H1 (cell line): ENCODE data around the gene THBS3. TPM values are rescaled to one million over a fixed set of nuclear protein-coding genes. Genes with fewer than 3 reads are reported as not detected.

ENCODE experiments used
- CTCF ChIA-PET: fragments of 300-600 bp; sonication (Branson Sonifier 250); formaldehyde crosslinking; loops from one replicate; lab custom pipeline; 2021; ENCODE audit not compliant: partially characterized antibody; lab: Charles Lee
- POLR2A ChIA-PET: fragments of 300-600 bp; sonication (Branson Sonifier 250); formaldehyde crosslinking; loops from one replicate; lab custom pipeline; 2021; ENCODE audit warnings: inconsistent platforms; ENCODE audit not compliant: partially characterized antibody; lab: Charles Lee
- DNase-seq, 2 experiments: peaks; one replicate each; pipeline versions ENCODE4 v3.0.0 to v3.0.0-alpha.2; 2010 to 2022; ENCODE audit warnings: low spot score in 2 of 2, low read depth in 1 of 2, mixed read lengths in 1 of 2
- FAIRE-seq: peaks from 2 replicates; lab custom pipeline; 2011; peaks lifted over from hg19 to GRCh38; lab: Jason Lieb, UNC
- H2AFZ ChIP-seq: 2 replicates; pipeline ENCODE4 v1.8.1; 2012; ENCODE audit warnings: low read length, inconsistent platforms
- H2AK5ac ChIP-seq: 2 replicates; pipeline ENCODE4 v1.6.1; 2013; ENCODE audit warnings: low read depth, low read length
- H2BK120ac ChIP-seq: replicated peaks from 2 replicates; pipeline ENCODE3; 2013; ENCODE audit warnings: low read depth, low read length, inconsistent platforms
- H2BK12ac ChIP-seq: 2 replicates; pipeline ENCODE4 v1.6.1; 2013; ENCODE audit warnings: low read depth, low read length
- H2BK15ac ChIP-seq: 2 replicates; pipeline ENCODE4 v1.6.1; 2013; ENCODE audit warnings: low read length
- H2BK20ac ChIP-seq: 2 replicates; pipeline ENCODE4 v1.6.1; 2013; ENCODE audit warnings: low read length
- H2BK5ac ChIP-seq: 2 replicates; pipeline ENCODE4 v1.6.1; 2013; ENCODE audit warnings: low read depth, low read length
- H3K14ac ChIP-seq: 2 replicates; pipeline ENCODE4 v1.6.1; 2013; ENCODE audit warnings: inconsistent platforms; ENCODE audit not compliant: insufficient read length
- H3K18ac ChIP-seq: 2 replicates; pipeline ENCODE4 v1.6.1; 2013; ENCODE audit warnings: low read length; ENCODE audit errors: extremely low read depth
- H3K23ac ChIP-seq: 2 replicates; pipeline ENCODE4 v1.6.1; 2013; ENCODE audit warnings: inconsistent platforms; ENCODE audit not compliant: insufficient read length
- H3K23me2 ChIP-seq: 2 replicates; pipeline ENCODE4 v1.6.1; 2013; ENCODE audit warnings: low read depth, low read length
- H3K27ac ChIP-seq: 2 replicates; pipeline ENCODE4 v1.6.1; 2011; ENCODE audit warnings: low read depth, low read length, inconsistent platforms
- H3K27me3 ChIP-seq, 4 experiments: replicated peaks in 1 of 4; 1 replicate in 1 of 4; 2 replicates in 3 of 4; pipeline versions ENCODE4 v1.6.1 to v1.8.1; 2011 to 2013; ENCODE audit warnings: low read length in 3 of 4, mild to moderate bottlenecking in 3 of 4, inconsistent platforms in 2 of 4, mixed read lengths in 2 of 4, moderate library complexity in 1 of 4; ENCODE audit not compliant: control insufficient read depth in 3 of 4, insufficient read depth in 3 of 4; ENCODE audit errors: extremely low read depth in 1 of 4
- H3K36me3 ChIP-seq, 4 experiments: 2 replicates each; pipeline versions ENCODE4 v1.6.1 to v1.8.1; 2011 to 2013; ENCODE audit warnings: mild to moderate bottlenecking in 4 of 4, low read length in 3 of 4, moderate library complexity in 2 of 4, control low read depth in 1 of 4, inconsistent platforms in 1 of 4; ENCODE audit not compliant: insufficient read depth in 4 of 4, control insufficient read depth in 2 of 4
- H3K4ac ChIP-seq: replicated peaks from 2 replicates; pipeline ENCODE3; 2013; ENCODE audit warnings: low read length, low read depth, mixed read lengths, inconsistent platforms; ENCODE audit not compliant: insufficient read length
- H3K4me1 ChIP-seq, 4 experiments: replicated peaks in 1 of 4; 1 replicate in 1 of 4; 2 replicates in 3 of 4; pipeline versions ENCODE4 v1.6.1 to v1.8.1; 2011 to 2013; ENCODE audit warnings: low read length in 3 of 4, inconsistent platforms in 2 of 4, mixed read lengths in 1 of 4; ENCODE audit not compliant: insufficient read depth in 4 of 4, control insufficient read depth in 3 of 4
- H3K4me2 ChIP-seq, 2 experiments: 2 replicates each; pipeline versions ENCODE4 v1.6.1 to v1.8.1; 2011 to 2013; ENCODE audit warnings: low read depth in 2 of 2, low read length in 2 of 2, control low read depth in 1 of 2, inconsistent platforms in 1 of 2, mild to moderate bottlenecking in 1 of 2; ENCODE audit not compliant: insufficient read depth in 1 of 2
- H3K4me3 ChIP-seq, 4 experiments: fragments of 200-600, 300-600 bp in 1 of 4; sonication (generic), shearing (Covaris generic), sonication (Bioruptor Twin) in 1 of 4; 2 replicates each; pipeline versions ENCODE4 v1.5.1 to v1.8.1; 2011 to 2016; ENCODE audit warnings: low read length in 4 of 4, low read depth in 3 of 4, control low read depth in 2 of 4, inconsistent platforms in 2 of 4, mild to moderate bottlenecking in 2 of 4, mixed read lengths in 1 of 4, moderate library complexity in 1 of 4; ENCODE audit not compliant: insufficient read depth in 2 of 4; ENCODE audit errors: extremely low read depth in 1 of 4
- H3K56ac ChIP-seq: replicated peaks from 2 replicates; pipeline ENCODE3; 2013; ENCODE audit warnings: low read depth, mild to moderate bottlenecking, mixed read lengths, low read length, inconsistent platforms; ENCODE audit not compliant: insufficient read length
- H3K79me1 ChIP-seq: 2 replicates; pipeline ENCODE4 v1.6.1; 2013; ENCODE audit warnings: low read depth, low read length, control low read depth
- H3K79me2 ChIP-seq, 2 experiments: 2 replicates each; pipeline versions ENCODE4 v1.6.1 to v1.8.1; 2012 to 2013; ENCODE audit warnings: low read length in 2 of 2, mild to moderate bottlenecking in 2 of 2, inconsistent platforms in 1 of 2; ENCODE audit not compliant: insufficient read depth in 2 of 2, control insufficient read depth in 1 of 2
- H3K9ac ChIP-seq, 4 experiments: replicated peaks in 1 of 4; 1 replicate in 1 of 4; 2 replicates in 3 of 4; pipeline versions ENCODE4 v1.6.1 to v1.8.1; 2011 to 2013; ENCODE audit warnings: low read depth in 3 of 4, low read length in 3 of 4, control low read depth in 2 of 4, mild to moderate bottlenecking in 2 of 4, moderate library complexity in 2 of 4, inconsistent platforms in 1 of 4; ENCODE audit errors: extremely low read depth in 1 of 4
- H3K9me3 ChIP-seq, 2 experiments: 2 replicates each; pipeline versions ENCODE4 v1.6.1 to v1.8.1; 2012 to 2013; ENCODE audit warnings: mild to moderate bottlenecking in 2 of 2, moderate library complexity in 2 of 2, control low read depth in 1 of 2, inconsistent platforms in 1 of 2, low read depth in 1 of 2, low read length in 1 of 2, mixed read lengths in 1 of 2; ENCODE audit not compliant: insufficient read depth in 2 of 2
- H4K20me1 ChIP-seq, 2 experiments: replicated peaks in 1 of 2; 2 replicates each; pipeline versions ENCODE3 to v1.8.1; 2011 to 2013; ENCODE audit warnings: inconsistent platforms in 2 of 2, low read length in 2 of 2, mild to moderate bottlenecking in 1 of 2; ENCODE audit not compliant: insufficient read depth in 2 of 2, control insufficient read depth in 1 of 2
- H4K5ac ChIP-seq: 2 replicates; pipeline ENCODE4 v1.6.1; 2013; ENCODE audit warnings: low read length, low read depth, mixed read lengths, inconsistent platforms; ENCODE audit not compliant: insufficient read length
- H4K8ac ChIP-seq: 2 replicates; pipeline ENCODE4 v1.8.0; 2013; ENCODE audit warnings: mild to moderate bottlenecking, moderate library complexity, low read length, inconsistent platforms; ENCODE audit not compliant: insufficient read depth; ENCODE audit errors: extremely low read depth
- H4K91ac ChIP-seq: replicated peaks from 2 replicates; pipeline ENCODE3; 2013; ENCODE audit warnings: low read length, mixed read lengths, inconsistent platforms; ENCODE audit not compliant: insufficient read length
- CBX8 ChIP-seq: fragments of 300-800, 300-1000 bp; sonication (generic); IDR thresholded peaks from 2 replicates; pipeline ENCODE4 v1.7.1; 2016; ENCODE audit warnings: low read depth, low read length, borderline replicate concordance
- EZH2 ChIP-seq: fragments of 200-600 bp; sonication (generic); IDR thresholded peaks from 2 replicates; pipeline ENCODE4 v1.7.1; 2012; ENCODE audit warnings: low read depth, mild to moderate bottlenecking, moderate library complexity, low read length, inconsistent platforms; ENCODE audit not compliant: severe bottlenecking
- KDM4A ChIP-seq: IDR thresholded peaks from one replicate; pipeline ENCODE4 v1.7.1; 2012; ENCODE audit warnings: low read depth, mild to moderate bottlenecking, moderate library complexity, low read length, inconsistent platforms; ENCODE audit not compliant: severe bottlenecking
- RBBP5 ChIP-seq: IDR thresholded peaks from 2 replicates; pipeline ENCODE4 v1.7.1; 2012; ENCODE audit warnings: low read depth, mild to moderate bottlenecking, inconsistent platforms, low read length, moderate library complexity, borderline replicate concordance
- RNF2 ChIP-seq: fragments of 200-900, 300-1000 bp; sonication (generic); IDR thresholded peaks from 2 replicates; pipeline ENCODE4 v1.7.1; 2016; ENCODE audit warnings: borderline replicate concordance, low read depth, mild to moderate bottlenecking, antibody characterized with exemption, low read length; ENCODE audit not compliant: poor library complexity, severe bottlenecking; ENCODE audit errors: missing control alignments
- SP2 ChIP-seq: IDR thresholded peaks from 2 replicates; pipeline ENCODE4 v1.6.1; 2012; ENCODE audit warnings: mild to moderate bottlenecking, low read length, inconsistent platforms
- SP4 ChIP-seq: IDR thresholded peaks from 2 replicates; pipeline ENCODE4 v1.6.1; 2012; ENCODE audit warnings: low read length, inconsistent platforms
- TAF7 ChIP-seq: optimal IDR thresholded peaks from 2 replicates; pipeline ENCODE3; 2011; ENCODE audit warnings: low read depth, mild to moderate bottlenecking, inconsistent platforms, low read length, moderate library complexity, borderline replicate concordance
- TEAD4 ChIP-seq: IDR thresholded peaks from 2 replicates; pipeline ENCODE4 v1.6.1; 2012; ENCODE audit warnings: low read depth, low read length, inconsistent platforms, mixed read lengths
- WGBS, 2 experiments: shearing (Covaris generic) in 1 of 2; methylation state at CpG; one replicate each; pipeline versions ENCODE4 v1.1.6 to v1.1.7; 2013 to 2015; ENCODE audit warnings: low lambda C conversion rate in 2 of 2, mixed read lengths in 2 of 2, inconsistent platforms in 1 of 2, low coverage in 1 of 2, missing lambda C conversion rate in 1 of 2; ENCODE audit not compliant: insufficient replicate concordance in 2 of 2, insufficient coverage in 1 of 2, insufficient read length in 1 of 2; ENCODE audit errors: extremely low coverage in 1 of 2, missing lambda C conversion rate in 1 of 2; 5-methylcytosine and 5-hydroxymethylcytosine counted together
- polyA plus RNA-seq, 7 experiments: library from polyadenylated mRNA; depleted of rRNA in 3 of 7; stranded (reverse) in 5 of 7; unstranded in 2 of 7; fragments of >200 nt in 5 of 7; fragments of 200-250 nt in 2 of 7; gene quantifications; 1 replicate in 5 of 7; 2 replicates in 1 of 7; 4 replicates in 1 of 7; pipeline versions ENCODE4 v1.2.1 to v1.2.3, GENCODE V29; 2011 to 2013; ENCODE audit warnings: missing spikeins in 2 of 7, mixed read lengths in 2 of 7
- total RNA-seq: library from RNA; stranded (reverse); fragmentation: NEBNext Ultra II Directional; extraction: Animal tissue kit (Norgen Biotek cat#: 25700); gene quantifications from 2 replicates; pipeline ENCODE4 v1.2.1, GENCODE V29; 2021
- TF ChIP-seq, protein P1 (sequence below): IDR thresholded peaks from 2 replicates; pipeline ENCODE4 v1.6.1; 2012; ENCODE audit warnings: inconsistent platforms

THBS3 gene
- total and polyA plus RNA-seq, 2 of the 8 experiments (the other 6 are each of a cell fraction or from before 2014, with no cell fraction given): 3.0 to 3.5 TPM

DNA sequence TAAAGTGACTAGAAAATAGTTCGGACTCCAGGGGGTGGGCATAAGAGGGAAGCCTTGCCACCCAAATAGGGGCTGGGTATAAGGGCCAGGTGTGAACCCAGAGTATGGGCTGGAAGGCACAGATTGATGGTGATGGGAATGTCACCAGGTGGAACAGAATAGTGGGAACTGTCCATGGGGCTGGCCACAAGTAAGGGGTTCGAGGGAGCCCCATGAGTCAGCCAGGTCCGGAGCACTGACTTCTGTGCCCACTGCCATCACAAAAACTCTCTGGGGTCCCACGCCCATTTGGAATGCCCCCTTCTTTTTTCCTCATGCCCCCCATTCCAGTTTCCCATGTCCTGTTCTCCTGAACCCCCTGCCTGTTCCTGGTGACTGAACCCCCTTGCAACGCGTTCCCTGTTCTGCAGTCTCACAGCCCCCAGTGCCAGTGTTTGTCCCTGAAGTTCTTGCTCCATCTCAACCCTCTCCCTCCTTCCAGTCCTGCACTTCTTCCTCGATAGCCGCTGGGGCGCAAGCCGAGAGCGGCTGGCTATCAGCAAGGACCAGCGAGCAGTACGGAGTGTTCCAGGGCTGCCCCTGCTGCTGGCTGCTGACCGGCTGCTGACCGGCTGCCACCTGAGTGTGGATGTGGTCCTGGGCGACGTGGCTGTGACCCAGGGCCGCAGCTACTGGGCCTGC, 26.2 kb downstream of the THBS3 start:
- Histone ChIP-seq H3K23me2 (no peaks in the 10 kb centered on the region; the same call in 1 of the 2 replicates), H3K14ac (no peak overlapping the region), H2BK15ac (no peak overlapping the region), H3K36me3 (peaks cover 15 to 49% (median 36%) of the 10 kb centered on the region in 4 experiments), H3K79me2 (no peaks in the 10 kb centered on the region), H3K18ac (no peak overlapping the region), H3K79me1 (no peaks in the 10 kb centered on the region), H3K27me3 (no peaks in the 10 kb centered on the region), H3K23ac (no peak overlapping the region), H2BK5ac (no peak overlapping the region), H2BK12ac (no peak overlapping the region), H4K5ac (no peak overlapping the region), H3K4me1 (peaks cover 2 to 9% (median 6%) of the 10 kb centered on the region in 4 experiments), H2AK5ac (no peak overlapping the region), H3K9ac (no peak overlapping the region), H3K27ac (no peak overlapping the region), H4K8ac (no peak overlapping the region; the same call in none of the 2 replicates), H2BK20ac (no peak overlapping the region), H3K4me2 (no peak overlapping the region), H4K20me1 (peaks cover 5 to 7% of the 10 kb centered on the region in 2 experiments), H2BK120ac (no peak overlapping the region), H2AFZ (no peak overlapping the region), H3K9me3 (no peaks in the 10 kb centered on the region), H3K4me3 (no peak overlapping the region), H3K56ac (no peak overlapping the region), H4K91ac (no peak overlapping the region), H3K4ac (no peak overlapping the region)
- POLR2A ChIA-PET: interaction anchor here (20.5 kb wide), 1 partner anchor 20 kb away, joined by 512 read pairs; the partner anchor contains the start of genes MTX1 and THBS3
- TF ChIP-seq TAF7 (no peak), RNF2 (no peak), RBBP5 (no peak), KDM4A (no peak), TEAD4 (no peak), SP2 (no peak), SP4 (no peak), EZH2 (no peak), CBX8 (no peak)
- TF ChIP-seq, protein P1, sequence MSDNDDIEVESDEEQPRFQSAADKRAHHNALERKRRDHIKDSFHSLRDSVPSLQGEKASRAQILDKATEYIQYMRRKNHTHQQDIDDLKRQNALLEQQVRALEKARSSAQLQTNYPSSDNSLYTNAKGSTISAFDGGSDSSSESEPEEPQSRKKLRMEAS: no peak
- WGBS, 2 experiments: 97% methylated on average over 17 of the region's 18 CpGs; no CpG with 5 or more reads in 1 of the 2 experiments
- DNase-seq: no peak
- CTCF ChIA-PET: interaction anchor here (7.9 kb wide), 1 partner anchor 12 kb away, joined by 107 read pairs; no protein-coding TSS in a partner anchor
- no peak for FAIRE-seq
